Testis (tissue), 3 donors: Measurements from ENCODE around the gene NRXN3. TPM values are rescaled to one million over a fixed set of nuclear protein-coding genes. Genes with fewer than 3 reads are reported as not detected.

Experiments
- DNase-seq: peaks from one replicate; pipeline ENCODE4 v3.0.0-alpha.2; 2019
- H3K27ac ChIP-seq, 2 donors: fragments of 200-600 bp; sonication (generic); one replicate each; pipeline ENCODE4 v1.5.1; 2019
- H3K27me3 ChIP-seq: fragments of 200-600 bp; sonication (generic); one replicate; pipeline ENCODE4 v1.5.1; 2019
- H3K36me3 ChIP-seq: fragments of 200-600 bp; sonication (generic); one replicate; pipeline ENCODE4 v1.5.1; 2017; ENCODE audit warnings: low read depth; ENCODE audit errors: missing control alignments
- H3K4me1 ChIP-seq: fragments of 200-600 bp; sonication (generic); one replicate; pipeline ENCODE4 v1.5.1; 2019
- H3K4me3 ChIP-seq, 2 donors: fragments of 200-600 bp; sonication (generic); one replicate each; pipeline ENCODE4 v1.5.1; 2017 to 2019
- H3K9me3 ChIP-seq: fragments of 200-600 bp; sonication (generic); one replicate; pipeline ENCODE4 v1.5.1; 2017
- POLR2A ChIP-seq: fragments of 450-650 bp; IDR thresholded peaks from one replicate; pipeline ENCODE4 v1.6.1; 2017; ENCODE audit warnings: antibody characterized with exemption, mild to moderate bottlenecking, moderate library complexity
- WGBS, 2 donors: methylation state at CpG; one replicate each; pipeline ENCODE4 v1.1.5; 2018; 5-methylcytosine and 5-hydroxymethylcytosine counted together
- intact Hi-C: fragments of 100-400 bp; cut with DNase I; formaldehyde crosslinking; loops from one replicate; pipeline ENCODE4 v1.15.1; 2023; ENCODE audit warnings: low total_unique reads
- polyA plus RNA-seq: library from polyadenylated mRNA; stranded (reverse); fragments of 350-450 nt; fragmentation: Illumina TruSeq; extraction: RNeasy Lipid Tissue Mini Kit (QIAGEN cat#74804); gene quantifications from one replicate; pipeline ENCODE4 v1.2.3, GENCODE V29; 2014; ENCODE audit warnings: low read depth, low replicate concordance; ENCODE audit not compliant: insufficient read depth
- total RNA-seq, 2 donors: library from RNA; depleted of rRNA; stranded (reverse); fragments of >200 nt; gene quantifications; one replicate each; pipeline ENCODE4 v1.2.3, GENCODE V29; 2016
- TF ChIP-seq, protein P1 (sequence below), 3 experiments: fragments of 450-650 bp in 2 of 3; fragments of 200-600 bp in 1 of 3; sonication (generic) in 1 of 3; IDR thresholded peaks; one replicate each; pipeline ENCODE4 v1.5.1; 2016 to 2019; ENCODE audit warnings: antibody characterized with exemption in 3 of 3, mild to moderate bottlenecking in 2 of 3, moderate library complexity in 1 of 3

NRXN3 gene
- total and polyA plus RNA-seq, 3 donors from 2014 or later: 3.5 to 8.0 (median 3.9) TPM

- H3K4me3 ChIP-seq: no peak overlapping the region
- DNase-seq: no peak
- H3K27ac ChIP-seq: no peak overlapping the region
- no peaks in the 10 kb centered on the region for H3K27me3 ChIP-seq
- no peak for TF ChIP-seq POLR2A
- TF ChIP-seq, protein P1, sequence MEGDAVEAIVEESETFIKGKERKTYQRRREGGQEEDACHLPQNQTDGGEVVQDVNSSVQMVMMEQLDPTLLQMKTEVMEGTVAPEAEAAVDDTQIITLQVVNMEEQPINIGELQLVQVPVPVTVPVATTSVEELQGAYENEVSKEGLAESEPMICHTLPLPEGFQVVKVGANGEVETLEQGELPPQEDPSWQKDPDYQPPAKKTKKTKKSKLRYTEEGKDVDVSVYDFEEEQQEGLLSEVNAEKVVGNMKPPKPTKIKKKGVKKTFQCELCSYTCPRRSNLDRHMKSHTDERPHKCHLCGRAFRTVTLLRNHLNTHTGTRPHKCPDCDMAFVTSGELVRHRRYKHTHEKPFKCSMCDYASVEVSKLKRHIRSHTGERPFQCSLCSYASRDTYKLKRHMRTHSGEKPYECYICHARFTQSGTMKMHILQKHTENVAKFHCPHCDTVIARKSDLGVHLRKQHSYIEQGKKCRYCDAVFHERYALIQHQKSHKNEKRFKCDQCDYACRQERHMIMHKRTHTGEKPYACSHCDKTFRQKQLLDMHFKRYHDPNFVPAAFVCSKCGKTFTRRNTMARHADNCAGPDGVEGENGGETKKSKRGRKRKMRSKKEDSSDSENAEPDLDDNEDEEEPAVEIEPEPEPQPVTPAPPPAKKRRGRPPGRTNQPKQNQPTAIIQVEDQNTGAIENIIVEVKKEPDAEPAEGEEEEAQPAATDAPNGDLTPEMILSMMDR (IDR thresholded peaks at IDR 0.05): no peak
- intact Hi-C loops: no loop called here
- H3K36me3 ChIP-seq: no peaks in the 10 kb centered on the region
- no peaks in the 10 kb centered on the region for H3K9me3 ChIP-seq
- H3K4me1 ChIP-seq: no peaks in the 10 kb centered on the region
- WGBS, 2 donors: 82 to 84% methylated on average over 2 of the region's 2 CpGs
Measured at GRCh38 chr14:79745046-79745445, 1574.9 kb downstream of the NRXN3 start.

DNA sequence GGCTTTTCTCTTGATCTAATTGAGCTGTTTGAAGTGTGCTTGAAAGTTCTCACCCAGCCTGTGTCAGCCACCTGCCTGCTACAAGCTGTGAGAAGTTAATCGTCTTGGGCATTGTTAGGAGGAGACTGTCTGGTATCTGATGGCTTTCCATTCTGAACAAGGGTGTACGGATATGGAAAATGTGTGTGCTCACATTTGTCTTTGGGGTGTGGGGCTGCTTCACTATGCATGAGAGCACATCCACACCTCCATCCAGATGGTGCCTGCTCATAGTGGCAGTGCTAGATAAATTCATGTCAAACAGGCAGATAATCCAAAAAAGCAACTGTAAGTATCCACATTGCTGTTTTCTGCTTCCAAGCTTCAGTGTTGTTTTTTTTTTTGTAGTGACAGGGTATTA, 1578.9 kb downstream of the NRXN3 start:
- intact Hi-C loops: no loop called here
- WGBS, 2 donors: 47 to 75% methylated on average over 2 of the region's 2 CpGs

DNA sequence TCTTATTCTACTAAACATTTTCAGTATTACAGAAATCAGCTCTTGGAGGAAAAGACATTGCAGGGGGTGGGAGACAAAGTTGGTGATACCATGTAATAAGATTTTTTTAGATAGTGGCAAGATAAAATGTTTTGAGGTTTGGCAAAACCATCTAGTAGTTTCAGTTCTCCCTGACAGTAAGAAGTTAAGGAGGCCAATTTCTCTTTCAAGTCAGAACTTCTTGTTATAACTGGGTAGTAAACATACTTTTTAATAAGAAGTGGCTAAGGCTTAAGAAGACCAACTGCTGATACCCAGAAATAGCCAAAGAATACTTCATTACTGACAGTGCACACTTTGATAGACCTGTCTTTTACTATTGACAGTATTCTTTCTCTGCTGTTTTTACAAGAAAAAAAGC, 1588.8 kb downstream of the NRXN3 start:
- no peaks in the 10 kb centered on the region for H3K36me3 ChIP-seq
- intact Hi-C loops: no loop called here

More for the DNA sequence above, 1578.9 kb downstream of the NRXN3 start:
- no peak overlapping the region for H3K27ac ChIP-seq
- no peaks in the 10 kb centered on the region for H3K9me3 ChIP-seq
- no peak for TF ChIP-seq POLR2A
- TF ChIP-seq, protein P1 (IDR thresholded peaks at IDR 0.05): no peak
- no peaks in the 10 kb centered on the region for H3K4me1 ChIP-seq
- H3K27me3 ChIP-seq: no peaks in the 10 kb centered on the region
- no peak for DNase-seq
- H3K4me3 ChIP-seq: no peak overlapping the region
- no peaks in the 10 kb centered on the region for H3K36me3 ChIP-seq

GRCh38 chr14:79764323-79764722, 1594.2 kb downstream of the NRXN3 start:
- intact Hi-C loops: no loop called here
- Histone ChIP-seq H3K4me1 (no peaks in the 10 kb centered on the region), H3K27me3 (no peaks in the 10 kb centered on the region), H3K36me3 (no peaks in the 10 kb centered on the region), H3K4me3 (no peak overlapping the region), H3K9me3 (no peaks in the 10 kb centered on the region), H3K27ac (no peak overlapping the region)
- 58 to 65% methylated on average over 3 of the region's 3 CpGs for WGBS, 2 donors
- no peak for DNase-seq
- no peak for TF ChIP-seq POLR2A
- TF ChIP-seq, protein P1 (IDR thresholded peaks at IDR 0.05): no peak

More for the DNA sequence above, 1588.8 kb downstream of the NRXN3 start:
- no peak for DNase-seq
- H3K9me3 ChIP-seq: no peaks in the 10 kb centered on the region
- H3K27me3 ChIP-seq: no peaks in the 10 kb centered on the region
- TF ChIP-seq POLR2A: no peak
- TF ChIP-seq, protein P1 (IDR thresholded peaks at IDR 0.05): no peak
- no peak overlapping the region for H3K4me3 ChIP-seq
- H3K27ac ChIP-seq: no peak overlapping the region
- no peaks in the 10 kb centered on the region for H3K4me1 ChIP-seq

GRCh38 chr14:79766511-79766910, 1596.3 kb downstream of the NRXN3 start:
- intact Hi-C loops: no loop called here
- no peaks in the 10 kb centered on the region for H3K36me3 ChIP-seq
- H3K4me3 ChIP-seq: no peak overlapping the region
- no peak for DNase-seq
- 88 to 92% methylated on average over 2 of the region's 2 CpGs for WGBS, 2 donors
- no peak for TF ChIP-seq POLR2A
- no peaks in the 10 kb centered on the region for H3K9me3 ChIP-seq
- H3K27me3 ChIP-seq: no peaks in the 10 kb centered on the region
- no peaks in the 10 kb centered on the region for H3K4me1 ChIP-seq
- H3K27ac ChIP-seq: no peak overlapping the region
